Stomach (tissue), 4 donors: ENCODE results near the gene PDE4B.

Source experiments
- CTCF ChIP-seq, 7 experiments: fragments of 450-650 bp in 4 of 7; fragments of 200-600 bp in 3 of 7; sonication (generic) in 3 of 7; IDR thresholded peaks; one replicate each; pipeline ENCODE4 v1.5.1; 2016 to 2019; ENCODE audit warnings: antibody characterized with exemption in 7 of 7, control low read depth in 2 of 7, mild to moderate bottlenecking in 1 of 7
- POLR2AphosphoS5 ChIP-seq, 3 donors: sonication (generic); formaldehyde crosslinking; IDR thresholded peaks; one replicate each; pipeline ENCODE4 v1.6.1; 2016; ENCODE audit warnings: antibody characterized with exemption in 3 of 3

- no peak for TF ChIP-seq CTCF (IDR thresholded peaks at IDR 0.05)
- TF ChIP-seq POLR2AphosphoS5 (IDR thresholded peaks at IDR 0.05), result no peak
Observed at GRCh38 chr1:66355756-66356155, 563.1 kb downstream of the PDE4B start.
